Measurements from ENCODE around the gene CDKAL1.

CDKAL1 gene

GRCh38 chr6:20620043-20620442 lies 85.8 kb downstream of the CDKAL1 start:
- POLR2A ChIA-PET = no interaction called here
- DNase-seq (ENCODE audit: low read depth, low spot score) = no peak
- CTCF ChIA-PET = interaction anchor here (0.9 kb wide), 1 partner anchor 27 kb away, joined by 3 read pairs; no protein-coding TSS in a partner anchor
- TF ChIP-seq CTCF (IDR thresholded peaks at IDR 0.05; ENCODE audit: insufficient read depth, low read length, missing control alignments) = no peak
- H3K4me3 ChIP-seq (ENCODE audit: low read depth, low read length) = no peak overlapping the region

GRCh38 chr6:20623761-20624160 lies 89.5 kb downstream of the CDKAL1 start:
- no peak for TF ChIP-seq CTCF (IDR thresholded peaks at IDR 0.05; ENCODE audit: insufficient read depth, low read length, missing control alignments)
- ChIA-PET POLR2A (no interaction called here), CTCF (interaction anchor here (1.1 kb wide), 1 partner anchor 9 kb away, joined by 3 read pairs; no protein-coding TSS in a partner anchor)
- DNase-seq (ENCODE audit: low read depth, low spot score) = no peak
- H3K4me3 ChIP-seq (ENCODE audit: low read depth, low read length) = no peak overlapping the region

GRCh38 chr6:20626165-20626564 lies 91.9 kb downstream of the CDKAL1 start:
- CTCF ChIA-PET = no interaction called here
- TF ChIP-seq CTCF (IDR thresholded peaks at IDR 0.05; ENCODE audit: insufficient read depth, low read length, missing control alignments) = no peak
- POLR2A ChIA-PET = no interaction called here
- no peak overlapping the region for H3K4me3 ChIP-seq (ENCODE audit: low read depth, low read length)
- no peak for DNase-seq (ENCODE audit: low read depth, low spot score)

- no peak for DNase-seq (ENCODE audit: low read depth, low spot score)
- CTCF ChIA-PET = no interaction called here
- TF ChIP-seq CTCF (IDR thresholded peaks at IDR 0.05; ENCODE audit: insufficient read depth, low read length, missing control alignments) = no peak
- POLR2A ChIA-PET = no interaction called here
- no peak overlapping the region for H3K4me3 ChIP-seq (ENCODE audit: low read depth, low read length)
These were observed 95.3 kb downstream of the CDKAL1 start for GRCh38 chr6:20629509-20629908.

GRCh38 chr6:20630136-20630535 lies 95.9 kb downstream of the CDKAL1 start:
- no peak for TF ChIP-seq CTCF (IDR thresholded peaks at IDR 0.05; ENCODE audit: insufficient read depth, low read length, missing control alignments)
- ChIA-PET POLR2A (no interaction called here), CTCF (no interaction called here)
- no peak overlapping the region for H3K4me3 ChIP-seq (ENCODE audit: low read depth, low read length)
- no peak for DNase-seq (ENCODE audit: low read depth, low spot score)

- ChIA-PET POLR2A (no interaction called here), CTCF (no interaction called here)
- TF ChIP-seq CTCF (IDR thresholded peaks at IDR 0.05; ENCODE audit: insufficient read depth, low read length, missing control alignments) = no peak
- DNase-seq (ENCODE audit: low read depth, low spot score) = no peak
- no peak overlapping the region for H3K4me3 ChIP-seq (ENCODE audit: low read depth, low read length)
These were observed 96.6 kb downstream of the CDKAL1 start for GRCh38 chr6:20630617-20631548.
